HepG2 (cell line): ENCODE measurements around the gene CISD3. TPM values are rescaled to one million over a fixed set of nuclear protein-coding genes. Genes with fewer than 3 reads are reported as not detected.
A peak's percentile ranks its signal among the peaks of the same experiment; 100 is the strongest.

ENCODE experiments used
- AGO2 ChIP-seq: fragments of 200-400 bp; formaldehyde crosslinking; optimal IDR thresholded peaks from 2 replicates; pipeline ENCODE3; 2017; ENCODE audit warnings: mild to moderate bottlenecking, low read depth, low read length, moderate library complexity
- ATF2 ChIP-seq: sonication (generic); formaldehyde crosslinking; IDR thresholded peaks from 2 replicates; pipeline ENCODE4 v1.4.0; 2020; ENCODE audit warnings: missing genetic modification reagents
- BRCA1 ChIP-seq: sonication (generic); formaldehyde crosslinking; IDR thresholded peaks from 2 replicates; pipeline ENCODE4 v1.4.0; 2020; ENCODE audit warnings: missing genetic modification reagents
- CSRNP1 ChIP-seq: sonication (generic); formaldehyde crosslinking; IDR thresholded peaks from 2 replicates; pipeline ENCODE4 v1.8.1; 2023; ENCODE audit warnings: mild to moderate bottlenecking, missing genetic modification reagents
- FOSL1 ChIP-seq: sonication (generic); formaldehyde crosslinking; IDR thresholded peaks from 2 replicates; pipeline ENCODE4 v1.9.0; 2021; ENCODE audit warnings: missing genetic modification reagents, borderline replicate concordance
- ISL2 ChIP-seq: sonication (generic); formaldehyde crosslinking; IDR thresholded peaks from 2 replicates; pipeline ENCODE4 v1.5.0; 2020; ENCODE audit warnings: missing genetic modification reagents
- KLF12 ChIP-seq: sonication (generic); formaldehyde crosslinking; IDR thresholded peaks from 2 replicates; pipeline ENCODE4 v1.4.0; 2020; ENCODE audit warnings: missing genetic modification reagents, borderline replicate concordance
- MED13 ChIP-seq: sonication (generic); formaldehyde crosslinking; IDR thresholded peaks from 2 replicates; pipeline ENCODE4 v1.5.0; 2020; ENCODE audit warnings: missing genetic modification reagents
- SSRP1 ChIP-seq: IDR thresholded peaks from 2 replicates; pipeline ENCODE4 v1.6.1; 2016; ENCODE audit warnings: control low read depth
- TBX2 ChIP-seq: sonication (generic); formaldehyde crosslinking; IDR thresholded peaks from 2 replicates; pipeline ENCODE4 v1.5.0; 2020; ENCODE audit warnings: missing genetic modification reagents, mild to moderate bottlenecking, borderline replicate concordance
- TFE3 ChIP-seq: IDR thresholded peaks from 2 replicates; pipeline ENCODE4 v1.6.1; 2016
- XRCC5 ChIP-seq: fragments of 200-400 bp; formaldehyde crosslinking; optimal IDR thresholded peaks from 2 replicates; pipeline ENCODE3; 2017; ENCODE audit warnings: mild to moderate bottlenecking, low read length
- ZBTB37 ChIP-seq: sonication (generic); formaldehyde crosslinking; IDR thresholded peaks from 2 replicates; pipeline ENCODE4 v1.4.0; 2020; ENCODE audit warnings: mild to moderate bottlenecking, missing genetic modification reagents
- ZBTB49 ChIP-seq: sonication (generic); formaldehyde crosslinking; IDR thresholded peaks from 2 replicates; pipeline ENCODE4 v1.4.0; 2020; ENCODE audit warnings: missing genetic modification reagents, borderline replicate concordance
- ZNF383 ChIP-seq: sonication (generic); formaldehyde crosslinking; IDR thresholded peaks from 2 replicates; pipeline ENCODE4 v1.4.0; 2020; ENCODE audit warnings: missing genetic modification reagents, mild to moderate bottlenecking, borderline replicate concordance
- ZNF639 ChIP-seq: conservative IDR thresholded peaks from 2 replicates; pipeline ENCODE4 v1.6.1; 2018; ENCODE audit warnings: missing genetic modification reagents
- ZNF7 ChIP-seq: IDR thresholded peaks from 2 replicates; pipeline ENCODE4 v1.6.1; 2016; ENCODE audit warnings: missing biosample characterization, missing genetic modification reagents
- ZNF720 ChIP-seq: sonication (generic); formaldehyde crosslinking; IDR thresholded peaks from 2 replicates; pipeline ENCODE4 v1.4.0; 2020; ENCODE audit warnings: missing genetic modification reagents
- polyA plus RNA-seq, 8 experiments: library from polyadenylated mRNA; depleted of rRNA in 3 of 8; stranded (reverse) in 7 of 8; unstranded in 1 of 8; fragments of >200 nt; fragmentation: Illumina TruSeq in 4 of 8; extraction: Trizol in 4 of 8; gene quantifications; 2 replicates each; pipeline versions ENCODE4 v1.2.1 to v1.2.3, GENCODE V29; 2011 to 2016; ENCODE audit warnings: low read depth in 4 of 8, missing spikeins in 1 of 8, mixed read lengths in 1 of 8; ENCODE audit not compliant: insufficient read depth in 1 of 8
- total RNA-seq, 5 experiments: library from RNA; depleted of rRNA; stranded (reverse); fragments of >200 nt; fragmentation: Illumina TruSeq; extraction: Trizol; gene quantifications; 2 replicates each; pipeline ENCODE4 v1.2.3, GENCODE V29; 2016; ENCODE audit warnings: low read depth in 1 of 5

Gene CISD3
- total and polyA plus RNA-seq, 2 of the 13 experiments (the other 11 are each of a cell fraction or from before 2014, with no cell fraction given): 30.0 to 34.1 TPM

- TF ChIP-seq ZBTB37 (CRISPR knock-in tag): peak; percentile 89
- TF ChIP-seq FOSL1 (CRISPR knock-in tag): no peak
- no peak for TF ChIP-seq ZNF720 (CRISPR knock-in tag)
- peak; percentile 99 for TF ChIP-seq ZNF639 (CRISPR knock-in tag)
- peak; percentile 90 for TF ChIP-seq TFE3 (CRISPR knock-in tag)
- 0 out of 2 replicates have a peak, but pooled peaks have one; percentile 24 for TF ChIP-seq ZBTB49 (CRISPR knock-in tag)
- no peak for TF ChIP-seq ZNF7 (CRISPR knock-in tag)
- TF ChIP-seq BRCA1 (CRISPR knock-in tag): no peak
- TF ChIP-seq TBX2: peak; percentile 99
- TF ChIP-seq ISL2 (CRISPR knock-in tag): peak; percentile 98
- TF ChIP-seq XRCC5: peak; percentile 90
- no peak; the same call in 1 of the 2 replicates for TF ChIP-seq KLF12 (CRISPR knock-in tag)
- peak; percentile 99 for TF ChIP-seq AGO2
- peak; percentile 97 for TF ChIP-seq ATF2 (CRISPR knock-in tag)
- peak; percentile 100 for TF ChIP-seq MED13
- peak; percentile 98 for TF ChIP-seq SSRP1 (CRISPR knock-in tag)
- 0 out of 2 replicates have a peak, but pooled peaks have one; percentile 83 for TF ChIP-seq ZNF383 (CRISPR knock-in tag)
- TF ChIP-seq CSRNP1 (CRISPR knock-in tag): peak; percentile 60
Observed at GRCh38 chr17:38703742-38704605, 26.2 kb upstream of the CISD3 start (continued).
